ENCODE measurements around the gene ZNF732.

The ZNF732 gene

GRCh38 chr4:302381-302780 lies 2.9 kb downstream of the ZNF732 start:
- H3F3A ChIP-seq (ENCODE audit: insufficient read depth): peaks cover 16% of the 10 kb centered on the region
- no peaks in the 10 kb centered on the region for H3K27me3 ChIP-seq (ENCODE audit: low read length)

GRCh38 chr4:294732-295131 lies 10.5 kb downstream of the ZNF732 start:
- H3K79me2 ChIP-seq (ENCODE audit: insufficient read depth, low read length): no peaks in the 10 kb centered on the region
- no peaks in the 10 kb centered on the region; the same call in 1 of the 2 replicates for H3K36me3 ChIP-seq (ENCODE audit: low read length)
- H3K27me3 ChIP-seq (ENCODE audit: low read length): no peaks in the 10 kb centered on the region
- no peaks in the 10 kb centered on the region for H3K9me2 ChIP-seq (replicated peaks; ENCODE audit: insufficient read depth, low read length)
- H3K9ac ChIP-seq (ENCODE audit: low read length): no peak overlapping the region
- TF ChIP-seq EZH2phosphoT487 (conservative IDR thresholded peaks at IDR 0.05; ENCODE audit: low read length) (no peak), CTCF (IDR thresholded peaks at IDR 0.05; ENCODE audit: insufficient read depth, low read length, poor library complexity, severe bottlenecking) (no peak)
- H2AFZ ChIP-seq (ENCODE audit: low read depth, low read length, severe bottlenecking): no peak overlapping the region
- peaks cover 23% of the 10 kb centered on the region; the same call in 1 of the 2 replicates for H3K9me3 ChIP-seq (ENCODE audit: insufficient read depth, low read length)
- H3K4me2 ChIP-seq (ENCODE audit: low read depth, low read length, poor library complexity, severe bottlenecking): no peak overlapping the region
- no peaks in the 10 kb centered on the region for H4K20me1 ChIP-seq (ENCODE audit: low read depth, low read length)
- no peak overlapping the region for H3K4me3 ChIP-seq (ENCODE audit: insufficient read depth, low read length, poor library complexity, severe bottlenecking)
- H3K27ac ChIP-seq (ENCODE audit: low read depth, low read length): no peak overlapping the region
- no peaks in the 10 kb centered on the region for H3F3A ChIP-seq (ENCODE audit: insufficient read depth)

More at GRCh38 chr4:302381-302780, 2.9 kb downstream of the ZNF732 start:
- Histone ChIP-seq H4K20me1 (ENCODE audit: low read depth, low read length) (no peaks in the 10 kb centered on the region), H2AFZ (ENCODE audit: low read depth, low read length, severe bottlenecking) (no peak overlapping the region), H3K9me3 (ENCODE audit: insufficient read depth, low read length) (peaks cover 37% of the 10 kb centered on the region), H3K79me2 (ENCODE audit: insufficient read depth, low read length) (no peaks in the 10 kb centered on the region), H3K9ac (ENCODE audit: low read length) (no peak overlapping the region), H3K9me2 (replicated peaks; ENCODE audit: insufficient read depth, low read length) (no peaks in the 10 kb centered on the region), H3K27ac (ENCODE audit: low read depth, low read length) (no peak overlapping the region), H3K4me2 (ENCODE audit: low read depth, low read length, poor library complexity, severe bottlenecking) (no peak overlapping the region), H3K36me3 (ENCODE audit: low read length) (peaks cover 3% of the 10 kb centered on the region; the same call in 1 of the 2 replicates), H3K4me3 (ENCODE audit: insufficient read depth, low read length, poor library complexity, severe bottlenecking) (no peak overlapping the region)
- TF ChIP-seq EZH2phosphoT487 (conservative IDR thresholded peaks at IDR 0.05; ENCODE audit: low read length): no peak

GRCh38 chr4:288891-289290 lies 16.4 kb downstream of the ZNF732 start:
- Histone ChIP-seq H3K79me2 (ENCODE audit: insufficient read depth, low read length) (no peaks in the 10 kb centered on the region), H3K27ac (ENCODE audit: low read depth, low read length) (no peak overlapping the region), H3F3A (ENCODE audit: insufficient read depth) (no peaks in the 10 kb centered on the region), H3K4me2 (ENCODE audit: low read depth, low read length, poor library complexity, severe bottlenecking) (no peak overlapping the region), H3K9me3 (ENCODE audit: insufficient read depth, low read length) (peaks cover 35% of the 10 kb centered on the region; the same call in 1 of the 2 replicates), H2AFZ (ENCODE audit: low read depth, low read length, severe bottlenecking) (no peak overlapping the region), H3K4me3 (ENCODE audit: insufficient read depth, low read length, poor library complexity, severe bottlenecking) (no peak overlapping the region), H3K27me3 (ENCODE audit: low read length) (no peaks in the 10 kb centered on the region), H3K9me2 (replicated peaks; ENCODE audit: insufficient read depth, low read length) (no peaks in the 10 kb centered on the region), H4K20me1 (ENCODE audit: low read depth, low read length) (no peaks in the 10 kb centered on the region), H3K36me3 (ENCODE audit: low read length) (peaks cover 3% of the 10 kb centered on the region), H3K9ac (ENCODE audit: low read length) (no peak overlapping the region)
- TF ChIP-seq CTCF (IDR thresholded peaks at IDR 0.05; ENCODE audit: insufficient read depth, low read length, poor library complexity, severe bottlenecking) (no peak), EZH2phosphoT487 (conservative IDR thresholded peaks at IDR 0.05; ENCODE audit: low read length) (no peak)

- H3F3A ChIP-seq (ENCODE audit: insufficient read depth): no peaks in the 10 kb centered on the region
These were observed 31.8 kb downstream of the ZNF732 start for GRCh38 chr4:273309-274017.

More at GRCh38 chr4:273309-274017, 31.8 kb downstream of the ZNF732 start:
- H3K4me3 ChIP-seq (ENCODE audit: insufficient read depth, low read length, poor library complexity, severe bottlenecking): no peak overlapping the region
- H4K20me1 ChIP-seq (ENCODE audit: low read depth, low read length): no peaks in the 10 kb centered on the region
- no peak overlapping the region for H3K27ac ChIP-seq (ENCODE audit: low read depth, low read length)
- no peak for TF ChIP-seq EZH2phosphoT487 (conservative IDR thresholded peaks at IDR 0.05; ENCODE audit: low read length)
- TF ChIP-seq CTCF (IDR thresholded peaks at IDR 0.05; ENCODE audit: insufficient read depth, low read length, poor library complexity, severe bottlenecking): no peak
- H3K9ac ChIP-seq (ENCODE audit: low read length): no peak overlapping the region
- H3K4me2 ChIP-seq (ENCODE audit: low read depth, low read length, poor library complexity, severe bottlenecking): no peak overlapping the region
- no peaks in the 10 kb centered on the region for H3K27me3 ChIP-seq (ENCODE audit: low read length)
- no peaks in the 10 kb centered on the region for H3K9me2 ChIP-seq (replicated peaks; ENCODE audit: insufficient read depth, low read length)
- H3K9me3 ChIP-seq (ENCODE audit: insufficient read depth, low read length): peaks cover 71% of the 10 kb centered on the region
- no peak overlapping the region for H2AFZ ChIP-seq (ENCODE audit: low read depth, low read length, severe bottlenecking)
- H3K79me2 ChIP-seq (ENCODE audit: insufficient read depth, low read length): no peaks in the 10 kb centered on the region
- H3K36me3 ChIP-seq (ENCODE audit: low read length): peaks cover 25% of the 10 kb centered on the region
